AG04450 (cell line): ENCODE results near the gene SHF. TPM values are rescaled to one million over a fixed set of nuclear protein-coding genes. Genes with fewer than 3 reads are reported as not detected.
"Not testable (repeated sequence)": the region's sequence is repeated elsewhere in the genome, so short reads cannot be mapped to it uniquely, and the experiment has no call there.

Experiments
- CTCF ChIA-PET: fragments of 300-600, 350-600 bp; formaldehyde crosslinking; extraction: SDS; loops from one replicate; lab custom pipeline; 2022; ENCODE audit warnings: antibody characterized with exemption, inconsistent platforms; lab: Charles Lee
- POLR2A ChIA-PET: fragments of 350-600 bp; formaldehyde crosslinking; extraction: SDS; loops from one replicate; lab custom pipeline; 2021; ENCODE audit warnings: antibody characterized with exemption, inconsistent platforms; lab: Yijun Ruan, JAX
- DNase-seq: peaks from one replicate; pipeline ENCODE4 v3.0.0-alpha.2; 2011; ENCODE audit warnings: low read depth, low spot score
- H3K27ac ChIP-seq: one replicate; pipeline ENCODE4 v1.5.1; 2012; ENCODE audit warnings: low read depth, low read length, control low read depth
- H3K27me3 ChIP-seq: one replicate; pipeline ENCODE4 v1.6.0; 2012; ENCODE audit warnings: low read length; ENCODE audit not compliant: control insufficient read depth, insufficient read depth
- H3K4me3 ChIP-seq: 2 replicates; pipeline ENCODE4 v1.5.1; 2011; ENCODE audit warnings: mild to moderate bottlenecking, low read depth, low read length, control low read depth
- H3K9me3 ChIP-seq: 2 replicates; pipeline ENCODE4 v1.5.1; 2012; ENCODE audit warnings: low read length; ENCODE audit not compliant: control insufficient read depth, insufficient read depth
- polyA plus RNA-seq: library from polyadenylated mRNA; depleted of rRNA; stranded (reverse); fragments of >200 nt; gene quantifications from 2 replicates; pipeline ENCODE4 v1.2.3, GENCODE V29; 2011
- TF ChIP-seq, protein P1 (sequence below): IDR thresholded peaks from 2 replicates; pipeline ENCODE4 v1.5.1; 2011; ENCODE audit warnings: low read depth, low read length, control low read depth, inconsistent platforms

The SHF gene
- polyA plus RNA-seq, 1 experiment, result 4.1 TPM

DNA sequence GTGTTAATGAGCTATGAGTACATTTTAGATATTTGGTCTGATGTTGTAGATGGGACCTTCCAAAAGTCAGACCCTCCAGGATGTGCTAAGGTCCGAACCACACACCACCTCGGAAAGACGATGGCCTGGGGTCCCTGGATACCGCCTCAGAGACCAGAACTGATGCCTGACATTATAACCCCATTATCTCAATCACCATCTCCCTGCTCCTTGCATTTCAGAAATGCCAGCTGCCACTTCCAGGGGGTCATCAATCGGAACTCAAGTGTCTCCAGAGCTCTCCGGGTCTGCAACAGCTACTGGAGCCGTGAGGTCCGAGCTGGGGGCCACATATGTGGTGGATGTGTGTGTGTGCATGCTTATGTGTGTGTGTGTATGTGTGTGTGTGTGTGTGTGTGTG lies 50.1 kb downstream of the SHF start:
- TF ChIP-seq, protein P1, sequence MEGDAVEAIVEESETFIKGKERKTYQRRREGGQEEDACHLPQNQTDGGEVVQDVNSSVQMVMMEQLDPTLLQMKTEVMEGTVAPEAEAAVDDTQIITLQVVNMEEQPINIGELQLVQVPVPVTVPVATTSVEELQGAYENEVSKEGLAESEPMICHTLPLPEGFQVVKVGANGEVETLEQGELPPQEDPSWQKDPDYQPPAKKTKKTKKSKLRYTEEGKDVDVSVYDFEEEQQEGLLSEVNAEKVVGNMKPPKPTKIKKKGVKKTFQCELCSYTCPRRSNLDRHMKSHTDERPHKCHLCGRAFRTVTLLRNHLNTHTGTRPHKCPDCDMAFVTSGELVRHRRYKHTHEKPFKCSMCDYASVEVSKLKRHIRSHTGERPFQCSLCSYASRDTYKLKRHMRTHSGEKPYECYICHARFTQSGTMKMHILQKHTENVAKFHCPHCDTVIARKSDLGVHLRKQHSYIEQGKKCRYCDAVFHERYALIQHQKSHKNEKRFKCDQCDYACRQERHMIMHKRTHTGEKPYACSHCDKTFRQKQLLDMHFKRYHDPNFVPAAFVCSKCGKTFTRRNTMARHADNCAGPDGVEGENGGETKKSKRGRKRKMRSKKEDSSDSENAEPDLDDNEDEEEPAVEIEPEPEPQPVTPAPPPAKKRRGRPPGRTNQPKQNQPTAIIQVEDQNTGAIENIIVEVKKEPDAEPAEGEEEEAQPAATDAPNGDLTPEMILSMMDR, result no peak
- H3K4me3 ChIP-seq, result no peak overlapping the region
- no peaks in the 10 kb centered on the region; the same call in 1 of the 2 replicates for H3K9me3 ChIP-seq
- no peak overlapping the region for H3K27ac ChIP-seq
- ChIA-PET POLR2A (no interaction called here), CTCF (interaction anchor here (0.9 to 2.4 kb wide), 3 partner anchors 11 to 20 kb away, joined by 4 to 8 read pairs (median 8); no protein-coding TSS in a partner anchor)
- peaks cover 54% of the 10 kb centered on the region for H3K27me3 ChIP-seq
- DNase-seq, result no peak

DNA sequence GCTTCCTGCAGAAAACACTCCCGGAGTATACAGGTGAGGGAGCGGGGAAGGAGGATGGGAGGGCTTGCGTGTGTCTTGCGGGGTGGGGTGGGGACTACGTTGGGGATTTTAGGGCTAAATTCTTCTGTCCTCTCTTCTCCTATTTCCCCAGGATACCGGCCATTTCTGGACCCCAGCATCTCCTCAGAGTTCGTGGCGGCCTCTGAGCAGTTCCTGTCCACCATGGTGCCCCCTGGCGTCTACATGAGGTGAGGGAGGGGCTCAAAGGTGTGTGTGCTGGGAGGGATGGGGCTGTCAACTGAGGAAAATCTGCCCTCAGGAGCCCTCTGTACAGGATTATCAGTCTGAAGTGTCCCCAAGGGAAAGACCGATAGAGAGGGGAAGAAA lies 51.4 kb downstream of the SHF start:
- CTCF ChIA-PET, result interaction anchor here (1.8 to 2.4 kb wide), 2 partner anchors 9 to 18 kb away, joined by 8 read pairs; no protein-coding TSS in a partner anchor
- no peak overlapping the region for H3K27ac ChIP-seq
- H3K4me3 ChIP-seq, result no peak overlapping the region
- POLR2A ChIA-PET, result no interaction called here
- DNase-seq, result no peak
- TF ChIP-seq, protein P1, result peak; percentile 34; the same call in 1 of the 2 replicates
- H3K9me3 ChIP-seq, result no peaks in the 10 kb centered on the region; the same call in 1 of the 2 replicates
- H3K27me3 ChIP-seq, result peaks cover 61% of the 10 kb centered on the region

DNA sequence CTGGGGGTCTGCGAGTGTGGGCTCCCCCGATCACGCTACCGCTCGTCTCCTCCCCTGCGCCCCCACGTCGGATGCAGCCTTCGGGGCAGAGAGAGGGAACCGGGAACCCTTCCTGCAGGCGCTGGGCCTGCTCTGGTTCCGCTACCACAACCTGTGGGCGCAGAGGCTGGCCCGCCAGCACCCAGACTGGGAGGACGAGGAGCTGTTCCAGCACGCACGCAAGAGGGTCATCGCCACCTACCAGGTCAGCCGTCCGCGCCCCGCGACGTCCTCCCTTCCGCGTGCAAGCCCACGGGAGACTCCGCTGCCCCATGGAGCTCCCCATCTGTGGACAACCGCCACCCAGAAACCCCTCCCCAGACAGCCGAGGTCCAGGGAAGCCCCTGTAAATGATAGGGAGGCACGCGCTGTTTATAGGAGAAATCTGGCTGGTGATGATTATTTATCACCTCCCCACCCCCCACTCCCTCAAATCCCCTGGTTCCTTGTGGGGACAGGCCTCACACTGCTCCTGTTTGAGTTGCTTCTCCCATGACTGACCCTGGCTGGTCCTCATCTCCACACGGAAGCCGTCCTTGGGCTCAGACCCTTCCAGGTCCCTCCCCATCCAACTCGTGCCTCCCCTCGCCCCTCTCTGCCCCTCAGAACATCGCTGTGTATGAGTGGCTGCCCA lies 51.9 kb downstream of the SHF start:
- H3K27ac ChIP-seq, H3K9me3 ChIP-seq, H3K4me3 ChIP-seq, POLR2A ChIA-PET, CTCF ChIA-PET, DNase-seq: not testable (repeated sequence)
- peaks cover 63% of the 10 kb centered on the region for H3K27me3 ChIP-seq

DNA sequence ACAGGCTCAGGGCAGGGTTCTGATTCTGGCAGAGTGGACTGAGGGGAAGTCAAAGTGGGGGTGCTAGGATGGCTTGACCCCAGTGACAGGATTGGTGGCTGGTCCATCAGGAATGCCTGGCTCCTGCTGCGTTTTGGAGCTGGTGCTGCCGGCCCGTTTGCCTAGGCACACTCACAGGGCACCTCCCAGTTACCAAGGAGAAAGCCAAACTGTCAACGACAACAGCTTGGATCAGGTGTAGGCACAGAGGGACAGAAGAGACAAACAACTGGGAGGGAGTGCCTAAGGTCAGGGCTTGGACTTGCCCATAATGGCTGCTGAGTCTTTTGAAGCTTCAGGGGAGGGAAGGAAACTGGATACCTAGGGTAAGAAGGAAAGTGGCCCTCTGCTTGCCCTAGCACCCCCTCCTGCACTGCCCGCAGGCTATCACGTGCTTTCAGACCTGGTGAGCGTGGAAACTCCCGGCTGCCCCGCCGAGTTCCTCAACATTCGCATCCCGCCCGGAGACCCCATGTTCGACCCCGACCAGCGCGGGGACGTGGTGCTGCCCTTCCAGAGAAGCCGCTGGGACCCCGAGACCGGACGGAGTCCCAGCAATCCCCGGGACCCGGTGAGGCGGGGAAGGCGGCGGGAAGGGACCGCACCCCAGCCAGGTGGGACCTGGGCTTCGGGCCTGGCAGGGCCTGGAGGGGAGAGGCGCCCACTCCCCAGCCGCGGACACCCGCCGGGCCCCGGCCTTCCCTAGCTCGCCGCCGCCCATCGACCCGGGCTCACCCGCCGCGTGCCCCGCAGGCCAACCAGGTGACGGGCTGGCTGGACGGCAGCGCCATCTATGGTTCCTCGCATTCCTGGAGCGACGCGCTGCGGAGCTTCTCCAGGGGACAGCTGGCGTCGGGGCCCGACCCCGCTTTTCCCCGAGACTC lies 52.8 kb downstream of the SHF start:
- ChIA-PET POLR2A (no interaction called here), CTCF (interaction anchor here (5.6 kb wide), 1 partner anchor 17 kb away, joined by 30 read pairs; no protein-coding TSS in a partner anchor)
- TF ChIP-seq, protein P1, result no peak
- Histone ChIP-seq H3K27ac (no peak overlapping the region), H3K4me3 (no peak overlapping the region), H3K27me3 (peaks cover 72% of the 10 kb centered on the region), H3K9me3 (no peaks in the 10 kb centered on the region; the same call in 1 of the 2 replicates)
- DNase-seq, result no peak

DNA sequence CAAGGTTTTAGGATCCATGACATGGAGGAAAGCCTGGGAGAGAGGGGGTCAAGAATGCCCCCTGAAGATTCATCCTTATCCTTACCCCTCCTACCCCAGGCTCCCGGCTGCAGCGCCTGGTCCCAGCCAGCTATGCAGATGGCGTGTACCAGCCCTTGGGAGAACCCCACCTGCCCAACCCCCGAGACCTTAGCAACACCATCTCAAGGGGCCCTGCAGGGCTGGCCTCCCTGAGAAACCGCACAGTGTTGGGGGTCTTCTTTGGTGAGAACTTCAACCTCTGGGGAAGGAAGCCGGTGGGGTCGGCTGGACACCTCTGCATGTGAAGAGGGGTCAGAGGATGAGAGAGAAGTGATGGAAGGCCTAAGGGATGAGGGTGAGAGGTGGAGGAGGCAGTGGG lies 53.7 kb downstream of the SHF start:
- CTCF ChIA-PET, result interaction anchor here (2.1 to 5.6 kb wide), 2 partner anchors 16 to 29 kb away, joined by 9 to 30 read pairs; no protein-coding TSS in a partner anchor
- Histone ChIP-seq H3K9me3 (no peaks in the 10 kb centered on the region; the same call in 1 of the 2 replicates), H3K27ac (no peak overlapping the region), H3K4me3 (no peak overlapping the region), H3K27me3 (peaks cover 76% of the 10 kb centered on the region)
- POLR2A ChIA-PET, result no interaction called here
- TF ChIP-seq, protein P1, result no peak
- no peak for DNase-seq
